Measurements from ENCODE around the gene YTHDC2.

The YTHDC2 gene

DNA sequence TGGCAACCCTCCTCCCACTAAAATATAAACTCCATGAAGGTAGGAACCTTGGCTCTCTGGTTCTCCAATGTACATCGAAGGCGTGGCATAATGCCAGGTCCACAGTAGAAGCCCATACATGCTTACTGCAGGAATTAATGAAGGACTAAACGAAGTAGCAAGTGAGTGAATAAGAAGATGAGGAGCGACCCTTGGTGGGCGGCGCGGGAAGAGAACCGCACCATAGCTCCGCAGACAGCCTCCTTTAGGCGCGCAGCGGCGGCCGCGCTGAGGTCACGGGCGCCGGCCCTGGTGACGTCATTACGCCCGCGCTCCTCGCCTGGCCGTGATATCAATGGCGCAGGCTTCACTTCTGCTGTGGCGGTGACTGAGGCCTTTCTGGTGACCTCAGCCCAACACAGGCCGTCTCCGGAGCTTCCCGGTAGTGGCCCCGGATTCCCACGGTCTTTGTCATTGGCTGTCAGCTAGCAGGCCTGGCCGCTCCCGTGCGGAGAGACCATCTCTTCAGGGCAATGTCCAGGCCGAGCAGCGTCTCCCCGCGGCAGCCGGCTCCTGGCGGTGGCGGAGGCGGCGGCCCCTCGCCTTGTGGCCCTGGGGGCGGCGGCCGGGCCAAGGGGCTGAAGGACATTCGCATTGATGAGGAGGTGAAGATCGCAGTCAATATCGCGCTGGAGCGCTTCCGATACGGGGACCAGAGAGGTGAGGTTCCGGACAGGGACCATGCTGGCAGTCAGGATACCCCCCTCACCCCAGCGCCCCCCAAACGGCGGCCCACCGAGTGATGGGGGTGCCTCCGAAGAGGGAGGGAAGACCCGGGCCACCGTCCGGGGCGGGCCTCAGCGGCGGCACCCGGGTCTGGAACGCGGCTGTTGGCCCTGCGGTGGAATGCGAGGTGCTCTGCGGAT, at the start of gene YTHDC2:
YTHDC2 (plus strand) TSS at position 311 of the 905 bp plus-strand sequence; CDS start at position 513, 202 bp downstream.
- DNase-seq (ENCODE audit: low spot score): peak; percentile 92

DNA sequence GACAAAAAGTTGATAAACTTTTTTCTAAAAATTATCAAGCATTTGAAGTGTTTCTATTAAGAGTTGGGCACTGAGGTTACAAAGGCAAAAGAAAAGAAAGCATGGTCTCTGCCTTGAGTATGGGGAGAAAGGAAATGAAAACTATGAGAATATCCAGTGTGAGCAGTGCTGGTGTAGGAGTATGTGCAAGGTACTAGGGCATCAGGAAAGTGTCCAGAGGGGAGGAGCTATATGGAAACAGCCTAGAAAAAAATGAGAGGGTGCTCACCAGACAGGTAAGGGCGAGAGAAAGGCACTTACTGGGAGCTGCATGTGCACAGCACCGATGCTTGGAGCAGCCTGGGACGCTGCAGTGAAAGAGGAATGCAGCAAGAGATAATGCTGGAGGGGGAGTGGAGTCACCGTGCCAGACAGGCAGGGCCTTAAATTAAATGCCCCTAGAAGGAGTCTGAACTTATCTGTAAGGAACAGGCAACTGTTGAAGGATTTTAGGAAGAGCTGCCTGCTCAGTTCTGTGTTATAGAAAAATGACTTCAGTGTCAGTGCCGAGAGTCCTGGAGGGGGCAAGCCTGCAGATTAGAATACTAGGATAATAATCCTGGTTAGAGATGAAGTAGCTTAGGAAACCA, 39.3 kb upstream of the YTHDC2 start:
- no peak for DNase-seq (ENCODE audit: low spot score)

DNA sequence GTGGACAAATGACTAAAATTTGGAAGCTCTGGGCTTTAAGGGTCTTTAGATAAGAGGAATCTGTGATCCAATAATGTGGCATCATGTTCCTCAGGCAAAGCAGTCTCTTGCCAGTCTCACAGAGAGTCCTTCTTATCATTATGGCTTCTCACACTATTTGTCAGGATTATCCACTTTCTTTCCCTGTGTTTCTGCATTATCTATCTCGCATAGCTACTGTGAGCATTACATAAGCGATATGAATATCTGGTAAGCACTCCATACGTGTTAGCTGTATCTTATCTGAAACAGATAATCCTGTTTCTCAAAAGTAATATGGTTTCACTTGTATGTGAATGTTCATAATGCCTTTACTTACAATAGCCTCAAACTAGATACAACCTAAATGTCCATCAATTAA, 34.8 kb upstream of the YTHDC2 start:
- no peak for DNase-seq (ENCODE audit: low spot score)

DNA sequence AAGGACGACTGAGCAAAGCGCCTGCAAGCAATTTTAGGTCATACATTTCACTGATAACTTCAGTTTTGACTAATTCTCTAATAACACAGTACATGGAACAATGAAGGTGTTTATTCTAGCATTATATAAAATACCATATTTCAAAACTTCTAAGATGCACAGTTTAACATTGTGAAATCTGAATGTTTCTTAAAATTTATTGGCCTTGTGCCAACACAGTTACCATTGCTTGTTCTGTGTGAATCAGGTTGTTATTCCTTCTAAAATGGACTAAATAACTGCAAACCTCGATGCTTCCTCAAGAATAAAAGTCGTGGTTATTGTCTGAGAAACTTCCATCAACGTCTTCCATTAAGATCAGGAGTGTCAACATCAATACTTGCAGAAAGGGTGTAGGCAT, 33.3 kb upstream of the YTHDC2 start:
- DNase-seq (ENCODE audit: low spot score): no peak

DNA sequence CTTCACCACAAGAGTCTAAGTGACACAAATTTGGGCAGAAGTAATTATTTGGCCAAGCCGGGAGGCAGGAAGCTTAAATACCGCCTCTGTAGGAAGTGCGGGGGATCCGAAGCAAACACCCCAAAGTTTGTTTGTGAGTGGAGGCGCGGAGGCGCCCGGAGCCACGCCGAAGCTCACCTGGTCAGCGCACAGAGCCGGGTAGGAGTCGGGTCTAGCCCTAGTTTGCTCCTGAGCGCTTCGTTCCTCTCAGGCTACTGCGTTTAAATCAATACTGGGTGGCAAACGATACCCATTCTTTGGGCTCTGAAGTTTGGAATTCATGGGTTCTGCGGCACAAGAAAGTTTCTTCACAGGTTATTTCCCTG, 26.1 kb upstream of the YTHDC2 start:
- DNase-seq (ENCODE audit: low spot score): peak; percentile 35

DNA sequence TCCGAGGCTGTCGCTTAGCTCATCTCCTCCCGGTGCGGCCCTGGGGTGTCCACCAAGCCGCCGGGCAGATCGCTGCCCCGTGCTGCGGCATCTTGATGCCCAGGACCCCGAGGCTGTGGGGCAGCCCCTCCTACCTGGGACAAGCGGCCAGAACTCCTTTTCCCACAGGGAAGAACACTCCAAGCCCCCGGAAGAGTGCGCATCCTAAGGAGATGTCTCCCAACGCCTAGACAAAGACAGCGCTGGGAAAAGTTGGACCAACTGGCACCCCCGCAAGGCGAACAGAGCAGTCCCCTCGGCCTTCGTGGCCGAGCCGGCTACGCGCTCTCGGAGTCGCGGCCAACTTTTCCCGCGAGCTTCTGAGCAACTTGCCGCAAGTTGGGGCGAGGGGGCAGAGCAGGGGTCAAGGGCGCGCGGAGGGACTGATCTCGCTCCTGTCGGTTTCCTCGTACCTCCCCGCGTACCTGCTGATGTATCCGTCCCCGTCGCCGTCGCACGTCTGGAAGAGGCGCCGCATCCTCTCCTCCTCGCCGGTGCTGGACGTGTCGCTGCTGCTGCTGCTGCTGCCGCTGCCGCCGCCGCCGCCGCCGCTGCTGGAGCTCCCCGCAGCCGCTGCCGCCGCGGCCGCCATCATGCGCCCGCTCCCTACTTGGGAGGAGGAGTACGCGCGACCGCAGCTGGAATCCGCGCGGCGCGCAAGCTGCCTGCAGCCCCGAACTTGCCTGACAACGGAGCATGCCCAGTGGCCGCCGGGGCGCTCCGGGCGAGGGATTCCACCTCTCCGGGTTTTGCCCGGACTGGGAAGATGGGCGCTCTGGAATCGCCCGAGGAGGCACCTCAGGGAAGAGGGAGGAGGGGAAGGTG, 25.5 kb upstream of the YTHDC2 start, which contains the start of gene MCC:
MCC (minus strand) TSS at position 673 of the 864 bp plus-strand sequence.
- peak; percentile 97 for DNase-seq (ENCODE audit: low spot score)

DNA sequence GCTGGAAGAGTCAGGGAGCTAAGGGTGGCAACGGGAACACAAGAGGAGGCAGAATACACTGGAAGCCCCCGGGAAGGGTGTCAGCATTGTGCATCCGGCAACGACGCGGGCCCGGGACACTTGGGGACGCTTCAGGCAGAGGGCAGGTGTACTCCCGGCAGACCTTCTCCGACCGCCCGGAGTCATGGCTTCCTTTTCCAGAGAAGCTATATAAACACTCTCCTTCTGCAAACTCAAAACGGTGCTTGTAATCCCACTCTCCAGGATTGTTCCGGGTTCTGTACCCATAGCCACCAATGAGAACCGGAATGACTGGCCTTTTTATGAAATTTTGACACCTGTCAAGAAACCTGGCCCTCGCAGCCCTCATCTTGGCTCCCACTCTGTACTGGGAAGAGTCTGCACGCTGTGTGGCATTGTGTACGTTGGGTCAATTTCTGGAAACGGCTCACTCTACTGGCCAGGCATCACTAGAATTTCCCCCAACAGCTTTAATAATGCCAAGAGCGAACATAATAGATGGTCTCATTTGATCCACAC, 24.8 kb upstream of the YTHDC2 start:
- DNase-seq (ENCODE audit: low spot score): no peak

DNA sequence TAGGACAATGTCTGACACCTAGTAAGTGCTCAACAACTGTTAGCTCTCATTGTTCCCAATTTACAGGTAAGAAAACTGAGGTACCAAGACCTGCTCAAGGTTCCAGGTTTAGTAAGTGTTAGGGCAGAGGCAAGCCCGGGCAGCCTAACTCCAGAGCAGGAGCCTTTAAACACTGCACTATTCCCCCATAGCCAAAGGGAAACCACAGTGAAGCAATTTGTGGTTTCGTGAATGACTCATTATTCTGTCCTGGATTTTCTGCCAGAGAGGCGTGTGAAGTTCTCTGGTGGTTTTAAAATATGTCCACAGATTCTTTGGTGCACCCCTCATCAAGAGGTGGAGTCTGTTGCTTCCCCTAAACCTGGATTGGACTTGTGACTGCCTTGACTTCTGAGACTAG, 24.2 kb upstream of the YTHDC2 start:
- DNase-seq (ENCODE audit: low spot score): peak; percentile 88

DNA sequence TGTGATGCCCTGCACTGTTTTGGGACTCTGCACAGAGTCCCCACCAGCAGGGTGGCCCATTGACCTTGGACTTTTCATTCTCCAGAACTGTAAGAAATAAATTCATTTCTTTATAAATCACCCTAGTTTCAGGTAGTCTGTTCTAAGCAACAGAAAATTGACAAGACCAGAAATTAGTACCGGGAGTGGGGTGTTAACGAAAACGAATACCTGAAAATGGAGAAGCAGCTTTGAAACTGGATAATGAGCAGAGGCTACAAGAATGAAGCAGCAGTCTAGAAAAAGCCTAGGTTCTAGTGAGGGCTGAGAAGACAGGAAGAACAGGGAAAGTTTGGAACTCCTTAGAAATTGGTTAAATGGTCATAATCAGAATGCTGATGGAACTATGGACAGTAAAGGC, 23.2 kb upstream of the YTHDC2 start:
- DNase-seq (ENCODE audit: low spot score): no peak

DNA sequence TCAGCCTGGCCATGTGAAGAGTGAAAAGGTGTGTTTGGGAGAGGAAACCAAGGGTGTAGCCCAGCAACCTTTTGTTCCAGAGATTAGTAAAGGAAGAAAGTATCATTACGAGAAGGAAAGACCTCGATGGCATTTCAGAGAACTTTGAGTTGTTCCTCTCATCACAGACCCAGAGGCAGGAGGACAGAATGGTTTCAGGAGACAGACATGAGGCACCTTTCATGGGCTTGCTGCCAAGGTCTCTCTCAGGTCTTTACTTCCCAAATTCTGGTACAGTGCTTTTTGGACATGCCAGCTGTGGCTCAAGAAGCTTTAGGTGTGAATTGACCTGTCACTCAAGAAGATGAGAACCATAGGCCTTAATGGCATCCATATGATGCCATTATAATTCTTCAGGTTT, 22.5 kb upstream of the YTHDC2 start:
- DNase-seq (ENCODE audit: low spot score): no peak

DNA sequence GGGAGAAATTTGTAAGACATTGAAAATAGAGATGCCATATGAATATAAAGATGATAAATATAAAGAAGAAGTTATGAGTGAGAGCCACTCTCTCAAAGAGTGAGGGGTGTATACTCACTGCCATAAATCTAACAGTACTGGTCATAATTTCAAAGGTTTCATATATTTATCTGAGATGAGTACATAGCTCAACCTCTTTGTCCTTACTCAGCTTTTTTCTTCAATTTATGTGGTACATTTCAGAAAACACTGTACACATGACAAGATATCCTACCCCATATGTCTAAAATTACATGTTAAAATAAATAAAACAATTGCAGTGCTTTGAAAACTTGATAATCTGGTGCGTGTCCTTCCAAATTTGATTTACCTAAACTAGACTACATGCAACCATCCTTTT, 20.0 kb upstream of the YTHDC2 start:
- DNase-seq (ENCODE audit: low spot score): no peak

DNA sequence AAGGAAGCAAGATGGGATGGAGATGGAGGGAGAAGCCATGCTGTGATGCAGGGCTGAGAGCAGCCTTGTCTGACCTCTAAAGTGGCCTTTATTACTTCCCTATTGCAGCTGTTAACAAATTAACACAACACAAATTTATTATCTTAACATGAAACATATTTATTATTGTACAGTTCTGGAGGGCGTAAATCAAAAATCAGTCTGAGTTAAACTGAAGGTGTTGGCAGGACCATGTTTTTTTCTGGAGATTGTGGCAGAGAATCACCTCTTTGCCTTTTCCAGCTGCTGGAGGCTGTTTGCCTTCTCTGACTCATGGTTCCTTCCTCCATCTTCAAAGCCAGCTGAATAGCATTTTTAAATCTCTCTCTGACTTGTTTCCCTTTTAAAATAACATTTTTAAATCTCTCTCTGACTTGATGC, 18.1 kb upstream of the YTHDC2 start:
- DNase-seq (ENCODE audit: low spot score): no peak

DNA sequence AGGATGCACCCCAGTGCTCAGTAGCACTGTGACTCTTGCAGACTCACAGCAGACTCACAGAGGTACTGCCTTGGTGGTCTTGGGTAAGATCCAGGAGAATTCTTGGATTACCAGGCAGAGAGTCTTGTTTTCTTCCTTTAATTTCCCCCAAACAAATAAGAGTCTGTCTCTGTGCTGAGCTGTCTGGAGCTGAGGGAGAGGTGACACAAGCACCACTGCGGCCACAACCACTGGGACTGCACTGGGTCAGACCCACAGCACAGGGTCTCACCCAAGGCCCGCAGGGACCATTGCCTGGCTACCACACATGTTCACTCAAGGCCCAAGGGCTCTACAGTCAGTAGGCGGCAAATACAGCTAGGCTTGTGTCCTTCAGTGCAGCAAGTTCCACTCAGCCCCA, 11.4 kb upstream of the YTHDC2 start:
- no peak for DNase-seq (ENCODE audit: low spot score)

DNA sequence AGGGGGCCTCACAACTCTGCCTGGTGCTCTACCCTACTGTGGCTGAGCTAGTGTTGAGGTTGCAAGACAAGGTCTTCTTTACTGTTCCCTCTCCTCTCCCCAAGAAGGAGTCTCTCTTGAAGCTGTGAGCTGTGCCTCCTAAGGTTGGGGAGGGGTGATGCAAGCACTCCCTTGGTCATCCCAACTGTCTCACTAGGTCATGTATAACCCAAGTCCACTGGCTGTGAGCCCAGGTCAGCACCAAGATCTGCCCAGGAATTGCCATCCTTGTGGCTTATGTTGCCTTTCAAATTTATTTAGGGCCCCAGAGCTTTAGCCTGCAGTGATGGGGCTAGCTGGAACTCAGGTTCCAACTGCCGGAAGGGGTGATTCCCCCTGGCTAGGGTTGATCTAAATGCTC, 10.3 kb upstream of the YTHDC2 start:
- no peak for DNase-seq (ENCODE audit: low spot score)

DNA sequence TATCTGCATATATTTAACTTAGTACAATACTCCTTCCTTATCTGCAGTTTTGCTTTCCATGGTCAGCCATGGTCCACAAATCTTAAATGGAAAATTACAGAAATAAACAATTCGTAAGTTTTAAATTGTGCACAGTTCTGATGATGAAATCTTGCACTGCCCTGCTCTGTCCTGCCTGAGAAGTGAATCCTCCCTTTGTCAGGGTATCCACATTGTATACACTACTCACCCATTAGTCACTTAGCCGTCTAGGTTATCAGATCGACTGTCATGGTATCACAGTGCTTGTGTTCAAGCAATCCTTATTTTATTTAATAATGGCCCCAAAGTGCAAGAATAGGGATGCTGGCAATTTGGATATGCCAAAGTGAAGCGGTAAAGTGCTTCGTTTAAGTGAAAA, 8.3 kb upstream of the YTHDC2 start:
- no peak for DNase-seq (ENCODE audit: low spot score)

DNA sequence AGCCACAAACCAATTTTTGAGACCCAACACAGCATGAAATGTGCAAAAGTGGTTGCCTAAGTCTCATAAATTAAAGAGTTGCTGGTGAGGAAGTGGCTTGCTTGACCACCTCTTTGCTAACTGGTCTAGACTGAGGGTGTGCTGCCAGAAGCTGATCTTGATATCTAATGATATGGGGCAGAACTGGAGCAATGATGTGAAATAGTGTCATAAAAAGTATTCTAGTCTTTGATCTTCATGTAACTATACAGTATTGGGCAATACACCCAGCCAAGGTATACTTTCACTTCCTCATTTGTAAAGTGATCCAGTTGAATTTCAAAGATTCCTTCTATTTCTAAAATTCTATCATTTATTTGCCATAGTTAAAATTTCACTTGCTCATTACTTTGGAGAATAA, 5.9 kb upstream of the YTHDC2 start:
- no peak for DNase-seq (ENCODE audit: low spot score)

DNA sequence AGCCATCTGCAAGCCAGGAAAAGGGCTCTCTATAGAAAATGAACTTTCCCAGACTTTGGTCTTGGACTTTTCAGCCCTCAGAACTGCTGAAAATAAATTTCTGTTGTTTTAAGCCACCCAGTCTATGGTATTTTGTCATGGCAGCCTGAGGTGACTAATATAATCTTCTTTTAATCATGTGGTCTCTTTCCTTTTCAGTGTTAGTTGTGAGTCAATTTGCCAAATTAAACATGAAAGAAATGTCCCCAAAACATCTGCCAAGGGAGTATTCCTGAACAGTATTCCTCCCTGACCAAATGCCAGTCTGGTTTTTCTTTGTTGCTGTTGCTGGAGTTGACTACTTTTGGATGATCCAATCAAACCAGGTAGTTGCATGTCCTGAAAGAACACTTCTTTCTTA, 4.7 kb upstream of the YTHDC2 start:
- DNase-seq (ENCODE audit: low spot score): no peak

DNA sequence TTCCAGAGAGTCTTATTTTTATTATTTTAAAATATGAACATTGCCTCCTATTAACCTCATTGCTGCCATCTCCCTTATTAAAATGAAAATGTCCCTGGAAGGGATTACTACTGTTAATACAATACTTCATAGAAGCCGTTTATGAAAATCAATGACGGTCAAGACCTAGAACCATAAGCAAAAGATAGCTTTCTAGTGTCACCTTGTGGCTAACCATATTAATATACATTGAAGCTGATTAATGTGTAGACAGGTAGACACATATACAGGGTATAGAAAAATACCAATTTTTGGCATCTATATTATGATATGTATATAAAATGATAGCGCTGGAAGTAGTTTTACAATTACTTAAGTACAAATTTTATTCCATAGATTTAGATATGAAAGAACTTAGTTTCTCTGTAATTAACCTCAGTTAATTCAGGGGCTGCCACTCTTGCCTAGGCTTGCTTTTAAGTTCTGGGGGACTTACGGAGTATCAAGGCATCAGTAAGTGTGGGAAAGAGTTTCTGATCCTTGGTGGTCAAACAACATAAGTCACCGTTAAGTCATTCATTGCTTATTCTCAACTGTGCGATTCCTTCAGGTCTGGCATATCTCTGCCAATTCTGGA, 2.5 kb upstream of the YTHDC2 start:
- DNase-seq (ENCODE audit: low spot score): peak; percentile 38

DNA sequence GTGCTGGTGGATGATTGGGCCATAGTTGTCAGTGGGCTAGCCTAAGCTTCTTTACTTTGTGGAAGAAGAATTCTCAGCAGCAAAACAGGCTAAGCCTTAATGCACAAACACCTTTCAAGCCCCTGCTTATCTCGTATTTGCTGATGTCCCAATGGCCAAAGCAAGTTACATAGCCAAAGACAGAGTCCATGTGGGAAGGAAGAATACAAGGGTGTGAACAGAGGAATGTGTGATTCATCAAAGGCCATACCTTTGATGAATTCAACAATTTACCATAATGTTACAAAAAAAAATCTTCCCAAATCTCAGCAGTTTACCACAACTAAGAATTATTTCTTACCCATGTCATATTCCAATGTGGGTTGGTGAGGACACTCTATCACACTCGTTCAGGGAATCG, 1.2 kb upstream of the YTHDC2 start:
- DNase-seq (ENCODE audit: low spot score): no peak

DNA sequence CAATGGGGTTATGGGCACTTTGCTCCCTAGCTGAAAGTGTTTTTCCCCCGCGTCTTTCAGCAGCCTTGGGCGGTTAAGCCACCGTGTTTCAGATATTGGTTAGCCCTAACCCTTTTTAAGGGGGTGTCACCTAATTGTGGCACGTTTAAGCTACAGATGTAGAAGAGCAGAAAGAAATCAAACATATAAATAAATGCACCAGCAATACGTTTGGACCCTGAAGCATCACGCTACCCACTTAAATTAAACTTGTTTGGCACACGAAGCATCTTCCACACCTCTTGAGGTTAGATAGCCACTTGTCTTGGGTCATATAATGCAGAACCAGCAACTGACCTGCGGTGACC, 768 bp downstream of the YTHDC2 start:
- no peak for DNase-seq (ENCODE audit: low spot score)

DNA sequence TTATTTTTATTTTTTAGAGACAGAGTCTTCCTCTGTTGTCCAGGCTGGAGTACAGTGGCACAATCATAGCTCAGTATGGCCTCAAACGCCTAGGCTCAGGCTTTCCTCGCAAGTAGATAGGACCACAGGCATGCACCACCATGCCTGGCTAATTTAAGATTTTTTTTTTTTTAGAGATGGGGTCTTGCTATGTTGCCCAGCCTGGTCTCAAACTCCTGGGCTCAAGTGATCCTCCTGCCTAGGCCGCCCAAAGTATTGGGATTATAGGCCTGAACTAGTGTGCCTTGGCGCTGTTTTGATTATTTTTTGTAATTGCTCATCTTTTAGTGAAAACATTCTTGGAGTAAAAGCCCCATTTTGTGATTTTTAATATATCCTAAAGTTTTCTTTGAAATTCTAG, 5.4 kb downstream of the YTHDC2 start:
- DNase-seq (ENCODE audit: low spot score): no peak

DNA sequence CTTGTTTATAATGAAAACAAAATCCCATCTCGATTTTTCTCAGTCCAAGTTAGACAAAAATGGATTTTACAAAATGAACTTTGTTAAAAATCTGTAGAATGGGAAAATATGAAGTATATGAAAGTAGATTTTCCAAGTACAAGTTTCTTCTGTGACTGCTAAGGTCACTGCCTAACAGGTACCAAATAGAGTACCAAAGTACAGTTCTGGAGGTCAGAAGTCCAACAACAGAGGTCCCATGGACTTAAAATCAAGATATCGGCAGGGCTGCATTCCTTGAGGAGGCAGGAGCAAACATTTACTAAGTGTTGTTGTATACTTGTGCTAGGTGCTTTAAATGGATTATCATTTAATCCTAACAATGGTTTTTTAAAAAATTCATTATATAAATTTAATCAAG, 5.9 kb downstream of the YTHDC2 start:
- DNase-seq (ENCODE audit: low spot score): no peak
